PC-9 (cell line): ENCODE data around the gene GPATCH2.

Experiments
- CTCF ChIP-seq: fragments of 200-600 bp; sonication (generic); conservative IDR thresholded peaks from 2 replicates; pipeline ENCODE4 v1.6.1; 2017; ENCODE audit warnings: mixed run types, antibody characterized with exemption, mild to moderate bottlenecking, moderate library complexity
- EZH2 ChIP-seq: fragments of 200-600 bp; sonication (generic); IDR thresholded peaks from 2 replicates; pipeline ENCODE4 v1.8.0; 2017; ENCODE audit warnings: antibody characterized with exemption, low read depth

DNA sequence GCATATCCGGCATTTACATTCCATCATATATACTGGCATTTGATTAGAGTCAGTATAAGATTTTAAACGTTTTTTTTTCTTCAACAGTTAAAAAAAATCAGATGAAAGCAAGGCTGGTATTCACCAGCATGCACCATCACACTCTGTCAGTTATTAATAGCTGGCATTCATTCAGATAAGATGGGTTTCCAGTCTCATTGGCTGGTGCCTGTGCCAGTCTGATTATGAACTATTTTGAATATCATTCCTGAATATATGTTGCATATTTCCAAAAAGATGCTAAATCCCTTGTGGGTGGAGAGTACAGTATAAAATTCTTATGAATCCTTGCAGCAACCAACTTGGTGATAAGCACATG is 211.7 kb downstream of the GPATCH2 start:
- TF ChIP-seq CTCF (no peak), EZH2 (no peak)
